HT-29 (cell line): Measurements from ENCODE around the gene HUNK. TPM values are rescaled to one million over a fixed set of nuclear protein-coding genes. Genes with fewer than 3 reads are reported as not detected.
"Not testable (repeated sequence)": the region's sequence is repeated elsewhere in the genome, so short reads cannot be mapped to it uniquely, and the experiment has no call there.

Experiments
- DNase-seq: peaks from one replicate; pipeline ENCODE4 v3.0.0-alpha.2; 2015; ENCODE audit warnings: low spot score
- total RNA-seq: library from RNA; depleted of rRNA; stranded (reverse); fragments of >200 nt; shearing (Covaris generic); gene quantifications from 2 replicates; pipeline ENCODE4 v1.2.3, GENCODE V29; 2014

The HUNK gene
- total RNA-seq, 1 experiment from 2014 or later: not detected

- DNase-seq: no peak
Observed at GRCh38 chr21:31993826-31994825, 121.3 kb downstream of the HUNK start.

- DNase-seq: no peak
Observed at GRCh38 chr21:31997191-31997590, 124.4 kb downstream of the HUNK start.

- no peak for DNase-seq
Observed at GRCh38 chr21:31999810-32000468, 127.1 kb downstream of the HUNK start.

- DNase-seq: no peak
Observed at GRCh38 chr21:32001390-32001789, 128.6 kb downstream of the HUNK start.

- DNase-seq: no peak
Observed at GRCh38 chr21:32003411-32003810, 130.6 kb downstream of the HUNK start.

GRCh38 chr21:32004291-32004690 lies 131.5 kb downstream of the HUNK start:
- DNase-seq: no peak

- no peak for DNase-seq
Observed at GRCh38 chr21:32007456-32007855, 134.6 kb downstream of the HUNK start.

GRCh38 chr21:32008714-32009113 lies 135.9 kb downstream of the HUNK start:
- no peak for DNase-seq

- no peak for DNase-seq
Observed at GRCh38 chr21:32009263-32009662, 136.4 kb downstream of the HUNK start.

- no peak for DNase-seq
Observed at GRCh38 chr21:32015461-32016139, 142.8 kb downstream of the HUNK start.

GRCh38 chr21:32018381-32018780 lies 145.6 kb downstream of the HUNK start:
- DNase-seq: no peak

- no peak for DNase-seq
Observed at GRCh38 chr21:32020564-32020963, 147.7 kb downstream of the HUNK start.

GRCh38 chr21:32021319-32021994 lies 148.6 kb downstream of the HUNK start:
- no peak for DNase-seq

GRCh38 chr21:32022146-32022545 lies 149.3 kb downstream of the HUNK start:
- DNase-seq: no peak

- no peak for DNase-seq
Observed at GRCh38 chr21:32030146-32030652, 157.4 kb downstream of the HUNK start.

- no peak for DNase-seq
Observed at GRCh38 chr21:32034850-32035249, 162.0 kb downstream of the HUNK start.

GRCh38 chr21:32035617-32036016 lies 162.8 kb downstream of the HUNK start:
- no peak for DNase-seq

GRCh38 chr21:32036756-32037155 lies 163.9 kb downstream of the HUNK start:
- DNase-seq: no peak

- DNase-seq: not testable (repeated sequence)
Observed at GRCh38 chr21:32038751-32039150, 165.9 kb downstream of the HUNK start.

GRCh38 chr21:32043458-32043857 lies 170.6 kb downstream of the HUNK start:
- DNase-seq: no peak
